Omental fat pad (tissue), 4 donors: ENCODE data around the gene BMP6. TPM values are rescaled to one million over a fixed set of nuclear protein-coding genes. Genes with fewer than 3 reads are reported as not detected.

Source experiments
- ATAC-seq: fragments of 150-250 bp; one replicate; pipeline ENCODE4 v1.9.1; 2016; ENCODE audit warnings: mild to moderate bottlenecking, moderate library complexity; ENCODE audit not compliant: low FRiP score
- DNase-seq: peaks from one replicate; pipeline ENCODE4 v3.0.0-alpha.2; 2019; ENCODE audit warnings: low spot score
- total RNA-seq, 4 donors: library from RNA; depleted of rRNA; stranded (reverse); fragments of >200 nt; gene quantifications; one replicate each; pipeline ENCODE4 v1.1.0, GENCODE V29; 2016
- TF ChIP-seq, protein P1 (sequence below), 3 donors: fragments of 450-650 bp; IDR thresholded peaks; one replicate each; pipeline ENCODE4 v1.5.1; 2016 to 2017; ENCODE audit warnings: antibody characterized with exemption in 3 of 3, mild to moderate bottlenecking in 3 of 3, moderate library complexity in 2 of 3

BMP6 gene
- total RNA-seq, 4 donors from 2014 or later: 4.6 to 72.2 (median 20.7) TPM

DNA sequence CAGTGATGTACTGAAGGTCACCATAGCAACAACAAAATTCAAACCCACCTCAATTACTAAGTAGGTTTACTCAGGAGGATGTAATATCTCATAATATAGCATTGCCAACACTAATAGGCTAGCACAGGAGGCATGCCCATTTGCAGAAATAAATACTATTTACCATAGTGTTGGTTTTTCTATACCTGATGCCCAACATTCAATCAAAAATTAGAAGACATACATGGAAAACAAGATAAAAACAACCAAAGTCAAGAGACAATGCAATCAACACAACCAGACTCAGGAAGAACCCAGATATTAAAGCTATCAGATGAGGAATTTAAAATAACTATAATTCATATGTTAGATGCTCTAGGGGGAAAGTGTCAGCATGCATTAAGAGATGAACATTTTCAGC lies 199.0 kb downstream of the BMP6 start:
- TF ChIP-seq, protein P1, sequence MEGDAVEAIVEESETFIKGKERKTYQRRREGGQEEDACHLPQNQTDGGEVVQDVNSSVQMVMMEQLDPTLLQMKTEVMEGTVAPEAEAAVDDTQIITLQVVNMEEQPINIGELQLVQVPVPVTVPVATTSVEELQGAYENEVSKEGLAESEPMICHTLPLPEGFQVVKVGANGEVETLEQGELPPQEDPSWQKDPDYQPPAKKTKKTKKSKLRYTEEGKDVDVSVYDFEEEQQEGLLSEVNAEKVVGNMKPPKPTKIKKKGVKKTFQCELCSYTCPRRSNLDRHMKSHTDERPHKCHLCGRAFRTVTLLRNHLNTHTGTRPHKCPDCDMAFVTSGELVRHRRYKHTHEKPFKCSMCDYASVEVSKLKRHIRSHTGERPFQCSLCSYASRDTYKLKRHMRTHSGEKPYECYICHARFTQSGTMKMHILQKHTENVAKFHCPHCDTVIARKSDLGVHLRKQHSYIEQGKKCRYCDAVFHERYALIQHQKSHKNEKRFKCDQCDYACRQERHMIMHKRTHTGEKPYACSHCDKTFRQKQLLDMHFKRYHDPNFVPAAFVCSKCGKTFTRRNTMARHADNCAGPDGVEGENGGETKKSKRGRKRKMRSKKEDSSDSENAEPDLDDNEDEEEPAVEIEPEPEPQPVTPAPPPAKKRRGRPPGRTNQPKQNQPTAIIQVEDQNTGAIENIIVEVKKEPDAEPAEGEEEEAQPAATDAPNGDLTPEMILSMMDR (IDR thresholded peaks at IDR 0.05): no peak
- ATAC-seq (no peak), DNase-seq (no peak)

Other genes with a start within 250 kb of the BMP6 start
- gene DSP, start 184.4 kb upstream of the BMP6 start, total RNA-seq: 10 to 100 TPM in 3 of 4 donors, 1 to 10 TPM in 1; 6.6 to 47.9 (median 25.5) TPM
- 10 to 100 TPM in 3 of 4 donors, 1 to 10 TPM in 1; 8.4 to 14.2 (median 11.5) TPM for gene SNRNP48, start 135.9 kb upstream of the BMP6 start, total RNA-seq
- gene TXNDC5, start 184.7 kb downstream of the BMP6 start, total RNA-seq: 100 to 1,000 TPM; 130 to 212 (median 182) TPM